Colonic mucosa (tissue), 4 donors: Measurements from ENCODE around the gene OPRL1. TPM values are rescaled to one million over a fixed set of nuclear protein-coding genes. Genes with fewer than 3 reads are reported as not detected.

ENCODE experiments used
- DNase-seq: peaks from one replicate; pipeline ENCODE4 v3.0.0-alpha.2; 2020
- H3K27ac ChIP-seq: fragments of 200-600 bp; one replicate; pipeline ENCODE4 v1.8.0; 2021
- H3K27me3 ChIP-seq: fragments of 200-600 bp; one replicate; pipeline ENCODE4 v1.8.0; 2021
- H3K36me3 ChIP-seq: fragments of 200-600 bp; one replicate; pipeline ENCODE4 v1.8.0; 2021
- H3K4me1 ChIP-seq: fragments of 200-600 bp; one replicate; pipeline ENCODE4 v1.8.0; 2021; ENCODE audit warnings: mild to moderate bottlenecking
- H3K4me3 ChIP-seq: fragments of 200-600 bp; one replicate; pipeline ENCODE4 v1.8.0; 2021
- H3K9ac ChIP-seq, 2 donors: one replicate each; pipeline ENCODE4 v1.7.0; 2013; ENCODE audit warnings: control low read depth in 2 of 2, low read depth in 2 of 2, low read length in 2 of 2
- H3K9me3 ChIP-seq: fragments of 200-600 bp; one replicate; pipeline ENCODE4 v1.8.0; 2021
- CTCF ChIP-seq: fragments of 200-600 bp; IDR thresholded peaks from one replicate; pipeline ENCODE4 v1.8.0; 2022; ENCODE audit warnings: antibody characterized with exemption, mild to moderate bottlenecking
- intact Hi-C: fragments of 100-400 bp; cut with DNase I; formaldehyde crosslinking; loops from one replicate; pipeline ENCODE4 v1.14.1; 2022
- total RNA-seq, 2 donors: library from RNA; stranded (reverse); fragmentation: NEBNext Ultra II Directional in 1 of 2; extraction: Animal tissue kit (Norgen Biotek cat#: 25700) in 1 of 2; gene quantifications; one replicate each; pipeline ENCODE4 v1.2.1, GENCODE V29; 2021
- donor health status: healthy.
- donor health status: DM: no; HTN: no; CAD: no.
- donor health status: DM: no; HTN: no; CAD: no.

Gene OPRL1
- total RNA-seq, 2 donors from 2014 or later = 0.24 to 0.25 TPM

- intact Hi-C loops = no loop called here
- no peak overlapping the region for H3K27ac ChIP-seq
- no peak for DNase-seq
These were observed 42.2 kb upstream of the OPRL1 start for GRCh38 chr20:64037498-64038213.

GRCh38 chr20:64038224-64038564 is 41.7 kb upstream of the OPRL1 start:
- H3K4me1 ChIP-seq = peaks cover 6% of the 10 kb centered on the region
- intact Hi-C loops = no loop called here
- TF ChIP-seq CTCF = no peak
- H3K9ac ChIP-seq = no peak overlapping the region
- no peaks in the 10 kb centered on the region for H3K9me3 ChIP-seq
- H3K36me3 ChIP-seq = peaks cover 1% of the 10 kb centered on the region
- H3K27me3 ChIP-seq = peaks cover 42% of the 10 kb centered on the region
- no peak for DNase-seq
- H3K4me3 ChIP-seq = peak overlapping the region; percentile 53
- no peak overlapping the region for H3K27ac ChIP-seq

More at GRCh38 chr20:64037498-64038213, 42.2 kb upstream of the OPRL1 start:
- peak overlapping the region; percentile 53 for H3K4me3 ChIP-seq
- TF ChIP-seq CTCF = no peak
- peaks cover 6% of the 10 kb centered on the region for H3K4me1 ChIP-seq
- peaks cover 7% of the 10 kb centered on the region for H3K36me3 ChIP-seq
- H3K27me3 ChIP-seq = peaks cover 42% of the 10 kb centered on the region
- no peaks in the 10 kb centered on the region for H3K9me3 ChIP-seq
- no peak overlapping the region for H3K9ac ChIP-seq

- Histone ChIP-seq H3K4me3 (peak overlapping the region; percentile 53), H3K27me3 (peaks cover 42% of the 10 kb centered on the region), H3K9me3 (no peaks in the 10 kb centered on the region), H3K27ac (no peak overlapping the region), H3K4me1 (peaks cover 6% of the 10 kb centered on the region), H3K9ac (no peak overlapping the region), H3K36me3 (no peaks in the 10 kb centered on the region)
- TF ChIP-seq CTCF = peak; percentile 66
- intact Hi-C loops = no loop called here
- peak; percentile 78 for DNase-seq
These were observed 41.2 kb upstream of the OPRL1 start for GRCh38 chr20:64038565-64039292.

GRCh38 chr20:64039293-64040160 is 40.4 kb upstream of the OPRL1 start:
- no peaks in the 10 kb centered on the region for H3K9me3 ChIP-seq
- no peak overlapping the region for H3K27ac ChIP-seq
- intact Hi-C loops = no loop called here
- DNase-seq = no peak
- H3K27me3 ChIP-seq = peaks cover 42% of the 10 kb centered on the region
- peak overlapping the region; percentile 53 for H3K4me3 ChIP-seq
- H3K36me3 ChIP-seq = no peaks in the 10 kb centered on the region
- peaks cover 6% of the 10 kb centered on the region for H3K4me1 ChIP-seq
- TF ChIP-seq CTCF = no peak
- peak overlapping the region in 1 of 2 donors; percentile 4 for H3K9ac ChIP-seq
